ENCODE data around the gene LPP.

The LPP gene

GRCh38 chr3:188360364-188360881 lies 206.5 kb downstream of the LPP start:
- no peak for DNase-seq (ENCODE audit: low read depth)

- DNase-seq (ENCODE audit: low read depth): no peak
Measured at GRCh38 chr3:188361888-188362287, 207.9 kb downstream of the LPP start.

- no peak for DNase-seq (ENCODE audit: low read depth)
Measured at GRCh38 chr3:188362405-188362831, 208.5 kb downstream of the LPP start.

GRCh38 chr3:188365184-188365583 lies 211.2 kb downstream of the LPP start:
- no peak for DNase-seq (ENCODE audit: low read depth)

GRCh38 chr3:188365988-188366698 lies 212.2 kb downstream of the LPP start:
- no peak for DNase-seq (ENCODE audit: low read depth)

GRCh38 chr3:188367678-188368077 lies 213.7 kb downstream of the LPP start:
- no peak for DNase-seq (ENCODE audit: low read depth)

GRCh38 chr3:188369526-188369925 lies 215.6 kb downstream of the LPP start:
- DNase-seq (ENCODE audit: low read depth): no peak

- DNase-seq (ENCODE audit: low read depth): no peak
Measured at GRCh38 chr3:188370081-188370830, 216.3 kb downstream of the LPP start.

GRCh38 chr3:188378786-188379185 lies 224.8 kb downstream of the LPP start:
- DNase-seq (ENCODE audit: low read depth): no peak

GRCh38 chr3:188380252-188380651 lies 226.3 kb downstream of the LPP start:
- no peak for DNase-seq (ENCODE audit: low read depth)

GRCh38 chr3:188380722-188381121 lies 226.8 kb downstream of the LPP start:
- DNase-seq (ENCODE audit: low read depth): no peak

GRCh38 chr3:188383748-188384147 lies 229.8 kb downstream of the LPP start:
- DNase-seq (ENCODE audit: low read depth): no peak

GRCh38 chr3:188385295-188385694 lies 231.3 kb downstream of the LPP start:
- DNase-seq (ENCODE audit: low read depth): no peak

GRCh38 chr3:188389711-188390342 lies 235.9 kb downstream of the LPP start:
- DNase-seq (ENCODE audit: low read depth): no peak

GRCh38 chr3:188390343-188390718 lies 236.4 kb downstream of the LPP start:
- DNase-seq (ENCODE audit: low read depth): no peak

- no peak for DNase-seq (ENCODE audit: low read depth)
Measured at GRCh38 chr3:188390775-188391443, 237.0 kb downstream of the LPP start.

GRCh38 chr3:188391592-188391991 lies 237.6 kb downstream of the LPP start:
- no peak for DNase-seq (ENCODE audit: low read depth)

GRCh38 chr3:188392076-188392475 lies 238.1 kb downstream of the LPP start:
- no peak for DNase-seq (ENCODE audit: low read depth)

- DNase-seq (ENCODE audit: low read depth): no peak
Measured at GRCh38 chr3:188394623-188395022, 240.7 kb downstream of the LPP start.

- DNase-seq (ENCODE audit: low read depth): no peak
Measured at GRCh38 chr3:188396251-188396650, 242.3 kb downstream of the LPP start.

- DNase-seq (ENCODE audit: low read depth): no peak
Measured at GRCh38 chr3:188396900-188397299, 242.9 kb downstream of the LPP start.
